H1 (cell line): Measurements from ENCODE around the gene MATN1. TPM values are rescaled to one million over a fixed set of nuclear protein-coding genes. Genes with fewer than 3 reads are reported as not detected.
A peak's percentile ranks its signal among the peaks of the same experiment; 100 is the strongest.

Experiments used
- CTCF ChIA-PET: fragments of 300-600 bp; sonication (Branson Sonifier 250); formaldehyde crosslinking; loops from one replicate; lab custom pipeline; 2021; ENCODE audit not compliant: partially characterized antibody; lab: Charles Lee
- POLR2A ChIA-PET: fragments of 300-600 bp; sonication (Branson Sonifier 250); formaldehyde crosslinking; loops from one replicate; lab custom pipeline; 2021; ENCODE audit warnings: inconsistent platforms; ENCODE audit not compliant: partially characterized antibody; lab: Charles Lee
- DNase-seq, 2 experiments: peaks; one replicate each; pipeline versions ENCODE4 v3.0.0 to v3.0.0-alpha.2; 2010 to 2022; ENCODE audit warnings: low spot score in 2 of 2, low read depth in 1 of 2, mixed read lengths in 1 of 2
- FAIRE-seq: peaks from 2 replicates; lab custom pipeline; 2011; peaks lifted over from hg19 to GRCh38; lab: Jason Lieb, UNC
- H2AFZ ChIP-seq: 2 replicates; pipeline ENCODE4 v1.8.1; 2012; ENCODE audit warnings: low read length, inconsistent platforms
- H2AK5ac ChIP-seq: 2 replicates; pipeline ENCODE4 v1.6.1; 2013; ENCODE audit warnings: low read depth, low read length
- H2BK120ac ChIP-seq: replicated peaks from 2 replicates; pipeline ENCODE3; 2013; ENCODE audit warnings: low read depth, low read length, inconsistent platforms
- H2BK12ac ChIP-seq: 2 replicates; pipeline ENCODE4 v1.6.1; 2013; ENCODE audit warnings: low read depth, low read length
- H2BK15ac ChIP-seq: 2 replicates; pipeline ENCODE4 v1.6.1; 2013; ENCODE audit warnings: low read length
- H2BK20ac ChIP-seq: 2 replicates; pipeline ENCODE4 v1.6.1; 2013; ENCODE audit warnings: low read length
- H2BK5ac ChIP-seq: 2 replicates; pipeline ENCODE4 v1.6.1; 2013; ENCODE audit warnings: low read depth, low read length
- H3K14ac ChIP-seq: 2 replicates; pipeline ENCODE4 v1.6.1; 2013; ENCODE audit warnings: inconsistent platforms; ENCODE audit not compliant: insufficient read length
- H3K18ac ChIP-seq: 2 replicates; pipeline ENCODE4 v1.6.1; 2013; ENCODE audit warnings: low read length; ENCODE audit errors: extremely low read depth
- H3K23ac ChIP-seq: 2 replicates; pipeline ENCODE4 v1.6.1; 2013; ENCODE audit warnings: inconsistent platforms; ENCODE audit not compliant: insufficient read length
- H3K23me2 ChIP-seq: 2 replicates; pipeline ENCODE4 v1.6.1; 2013; ENCODE audit warnings: low read depth, low read length
- H3K27ac ChIP-seq: 2 replicates; pipeline ENCODE4 v1.6.1; 2011; ENCODE audit warnings: low read depth, low read length, inconsistent platforms
- H3K27me3 ChIP-seq, 4 experiments: replicated peaks in 1 of 4; 1 replicate in 1 of 4; 2 replicates in 3 of 4; pipeline versions ENCODE4 v1.6.1 to v1.8.1; 2011 to 2013; ENCODE audit warnings: low read length in 3 of 4, mild to moderate bottlenecking in 3 of 4, inconsistent platforms in 2 of 4, mixed read lengths in 2 of 4, moderate library complexity in 1 of 4; ENCODE audit not compliant: control insufficient read depth in 3 of 4, insufficient read depth in 3 of 4; ENCODE audit errors: extremely low read depth in 1 of 4
- H3K36me3 ChIP-seq, 4 experiments: 2 replicates each; pipeline versions ENCODE4 v1.6.1 to v1.8.1; 2011 to 2013; ENCODE audit warnings: mild to moderate bottlenecking in 4 of 4, low read length in 3 of 4, moderate library complexity in 2 of 4, control low read depth in 1 of 4, inconsistent platforms in 1 of 4; ENCODE audit not compliant: insufficient read depth in 4 of 4, control insufficient read depth in 2 of 4
- H3K4ac ChIP-seq: replicated peaks from 2 replicates; pipeline ENCODE3; 2013; ENCODE audit warnings: low read length, low read depth, mixed read lengths, inconsistent platforms; ENCODE audit not compliant: insufficient read length
- H3K4me1 ChIP-seq, 4 experiments: replicated peaks in 1 of 4; 1 replicate in 1 of 4; 2 replicates in 3 of 4; pipeline versions ENCODE4 v1.6.1 to v1.8.1; 2011 to 2013; ENCODE audit warnings: low read length in 3 of 4, inconsistent platforms in 2 of 4, mixed read lengths in 1 of 4; ENCODE audit not compliant: insufficient read depth in 4 of 4, control insufficient read depth in 3 of 4
- H3K4me2 ChIP-seq, 2 experiments: 2 replicates each; pipeline versions ENCODE4 v1.6.1 to v1.8.1; 2011 to 2013; ENCODE audit warnings: low read depth in 2 of 2, low read length in 2 of 2, control low read depth in 1 of 2, inconsistent platforms in 1 of 2, mild to moderate bottlenecking in 1 of 2; ENCODE audit not compliant: insufficient read depth in 1 of 2
- H3K4me3 ChIP-seq, 4 experiments: fragments of 200-600, 300-600 bp in 1 of 4; sonication (generic), shearing (Covaris generic), sonication (Bioruptor Twin) in 1 of 4; 2 replicates each; pipeline versions ENCODE4 v1.5.1 to v1.8.1; 2011 to 2016; ENCODE audit warnings: low read length in 4 of 4, low read depth in 3 of 4, control low read depth in 2 of 4, inconsistent platforms in 2 of 4, mild to moderate bottlenecking in 2 of 4, mixed read lengths in 1 of 4, moderate library complexity in 1 of 4; ENCODE audit not compliant: insufficient read depth in 2 of 4; ENCODE audit errors: extremely low read depth in 1 of 4
- H3K56ac ChIP-seq: replicated peaks from 2 replicates; pipeline ENCODE3; 2013; ENCODE audit warnings: low read depth, mild to moderate bottlenecking, mixed read lengths, low read length, inconsistent platforms; ENCODE audit not compliant: insufficient read length
- H3K79me1 ChIP-seq: 2 replicates; pipeline ENCODE4 v1.6.1; 2013; ENCODE audit warnings: low read depth, low read length, control low read depth
- H3K79me2 ChIP-seq, 2 experiments: 2 replicates each; pipeline versions ENCODE4 v1.6.1 to v1.8.1; 2012 to 2013; ENCODE audit warnings: low read length in 2 of 2, mild to moderate bottlenecking in 2 of 2, inconsistent platforms in 1 of 2; ENCODE audit not compliant: insufficient read depth in 2 of 2, control insufficient read depth in 1 of 2
- H3K9ac ChIP-seq, 4 experiments: replicated peaks in 1 of 4; 1 replicate in 1 of 4; 2 replicates in 3 of 4; pipeline versions ENCODE4 v1.6.1 to v1.8.1; 2011 to 2013; ENCODE audit warnings: low read depth in 3 of 4, low read length in 3 of 4, control low read depth in 2 of 4, mild to moderate bottlenecking in 2 of 4, moderate library complexity in 2 of 4, inconsistent platforms in 1 of 4; ENCODE audit errors: extremely low read depth in 1 of 4
- H3K9me3 ChIP-seq, 2 experiments: 2 replicates each; pipeline versions ENCODE4 v1.6.1 to v1.8.1; 2012 to 2013; ENCODE audit warnings: mild to moderate bottlenecking in 2 of 2, moderate library complexity in 2 of 2, control low read depth in 1 of 2, inconsistent platforms in 1 of 2, low read depth in 1 of 2, low read length in 1 of 2, mixed read lengths in 1 of 2; ENCODE audit not compliant: insufficient read depth in 2 of 2
- H4K20me1 ChIP-seq, 2 experiments: replicated peaks in 1 of 2; 2 replicates each; pipeline versions ENCODE3 to v1.8.1; 2011 to 2013; ENCODE audit warnings: inconsistent platforms in 2 of 2, low read length in 2 of 2, mild to moderate bottlenecking in 1 of 2; ENCODE audit not compliant: insufficient read depth in 2 of 2, control insufficient read depth in 1 of 2
- H4K5ac ChIP-seq: 2 replicates; pipeline ENCODE4 v1.6.1; 2013; ENCODE audit warnings: low read length, low read depth, mixed read lengths, inconsistent platforms; ENCODE audit not compliant: insufficient read length
- H4K8ac ChIP-seq: 2 replicates; pipeline ENCODE4 v1.8.0; 2013; ENCODE audit warnings: mild to moderate bottlenecking, moderate library complexity, low read length, inconsistent platforms; ENCODE audit not compliant: insufficient read depth; ENCODE audit errors: extremely low read depth
- H4K91ac ChIP-seq: replicated peaks from 2 replicates; pipeline ENCODE3; 2013; ENCODE audit warnings: low read length, mixed read lengths, inconsistent platforms; ENCODE audit not compliant: insufficient read length
- RFX5 ChIP-seq: IDR thresholded peaks from 2 replicates; pipeline ENCODE4 v1.6.1; 2011; ENCODE audit warnings: low read depth, low read length, improper control_type of control experiment, borderline replicate concordance
- WGBS, 2 experiments: shearing (Covaris generic) in 1 of 2; methylation state at CpG; one replicate each; pipeline versions ENCODE4 v1.1.6 to v1.1.7; 2013 to 2015; ENCODE audit warnings: low lambda C conversion rate in 2 of 2, mixed read lengths in 2 of 2, inconsistent platforms in 1 of 2, low coverage in 1 of 2, missing lambda C conversion rate in 1 of 2; ENCODE audit not compliant: insufficient replicate concordance in 2 of 2, insufficient coverage in 1 of 2, insufficient read length in 1 of 2; ENCODE audit errors: extremely low coverage in 1 of 2, missing lambda C conversion rate in 1 of 2; 5-methylcytosine and 5-hydroxymethylcytosine counted together
- polyA plus RNA-seq, 7 experiments: library from polyadenylated mRNA; depleted of rRNA in 3 of 7; stranded (reverse) in 5 of 7; unstranded in 2 of 7; fragments of >200 nt in 5 of 7; fragments of 200-250 nt in 2 of 7; gene quantifications; 1 replicate in 5 of 7; 2 replicates in 1 of 7; 4 replicates in 1 of 7; pipeline versions ENCODE4 v1.2.1 to v1.2.3, GENCODE V29; 2011 to 2013; ENCODE audit warnings: missing spikeins in 2 of 7, mixed read lengths in 2 of 7
- total RNA-seq: library from RNA; stranded (reverse); fragmentation: NEBNext Ultra II Directional; extraction: Animal tissue kit (Norgen Biotek cat#: 25700); gene quantifications from 2 replicates; pipeline ENCODE4 v1.2.1, GENCODE V29; 2021

MATN1 gene
- total and polyA plus RNA-seq, 2 of the 8 experiments (the other 6 are each of a cell fraction or from before 2014, with no cell fraction given), result 0.12 to 0.28 TPM

- Histone ChIP-seq H2BK5ac (no peak overlapping the region), H3K4me2 (no peak overlapping the region), H3K9me3 (no peaks in the 10 kb centered on the region), H3K9ac (no peak overlapping the region), H2BK120ac (no peak overlapping the region), H2BK12ac (no peak overlapping the region), H3K4me3 (no peak overlapping the region), H2AK5ac (no peak overlapping the region), H4K20me1 (no peaks in the 10 kb centered on the region), H3K79me1 (no peaks in the 10 kb centered on the region), H4K8ac (no peak overlapping the region; the same call in 1 of the 2 replicates), H3K56ac (no peak overlapping the region), H4K91ac (no peak overlapping the region), H3K23ac (no peak overlapping the region), H3K14ac (no peak overlapping the region), H3K4ac (no peak overlapping the region), H2AFZ (no peak overlapping the region), H3K27ac (no peak overlapping the region), H2BK15ac (peak overlapping the region; percentile 74; the same call in 1 of the 2 replicates), H3K4me1 (peaks cover 0 to 7% (median 2%) of the 10 kb centered on the region in 4 experiments; a peak in 3 of 7 replicates), H3K36me3 (no peaks in the 10 kb centered on the region), H3K23me2 (no peaks in the 10 kb centered on the region), H4K5ac (no peak overlapping the region), H3K27me3 (no peaks in the 10 kb centered on the region), H3K79me2 (no peaks in the 10 kb centered on the region), H2BK20ac (no peak overlapping the region), H3K18ac (no peak overlapping the region)
- CTCF ChIA-PET, result interaction anchor here (51.2 to 55.1 kb wide), 2 partner anchors 11 to 15 kb away, joined by 1640 read pairs; partner anchors contain the start of genes LAPTM5 and MATN1
- no peak for DNase-seq
- WGBS, 2 experiments, result 97% methylated on average over 6 of the region's 6 CpGs; no CpG with 5 or more reads in 1 of the 2 experiments
- POLR2A ChIA-PET, result no interaction called here
- no peak for FAIRE-seq
- no peak for TF ChIP-seq RFX5
Measured at GRCh38 chr1:30755334-30755733, 31.9 kb upstream of the MATN1 start.
